ENCODE data around the gene ARHGEF35. TPM values are rescaled to one million over a fixed set of nuclear protein-coding genes. Genes with fewer than 3 reads are reported as not detected.
"Not testable (repeated sequence)": the region's sequence is repeated elsewhere in the genome, so short reads cannot be mapped to it uniquely, and the experiment has no call there.

The ARHGEF35 gene
- 4.2 TPM for total RNA-seq

- DNase-seq, result not testable (repeated sequence)
These were observed at the start of gene ARHGEF35 for GRCh38 chr7:144195212-144195872. TSS of gene ARHGEF35 (minus strand) at chr7:144195833. CDS start at chr7:144188383, 7,450 bp downstream.

- not testable (repeated sequence) for DNase-seq
These were observed 49.7 kb upstream of the ARHGEF35 start for GRCh38 chr7:144245372-144245771.

GRCh38 chr7:144239365-144239764, 43.7 kb upstream of the ARHGEF35 start, which contains the start of gene OR2A42:
TSS of gene OR2A42 (minus strand) at chr7:144239605. CDS start at chr7:144232843, 6,762 bp downstream.
- DNase-seq, result not testable (repeated sequence)

GRCh38 chr7:144238530-144239082, 43.0 kb upstream of the ARHGEF35 start:
- not testable (repeated sequence) for DNase-seq

- DNase-seq, result not testable (repeated sequence)
These were observed 37.4 kb upstream of the ARHGEF35 start for GRCh38 chr7:144233039-144233438.

GRCh38 chr7:144231027-144231426, 35.4 kb upstream of the ARHGEF35 start:
- DNase-seq, result not testable (repeated sequence)

- not testable (repeated sequence) for DNase-seq
These were observed 33.2 kb upstream of the ARHGEF35 start for GRCh38 chr7:144228810-144229209.

GRCh38 chr7:144226866-144227265, 31.2 kb upstream of the ARHGEF35 start:
- DNase-seq, result not testable (repeated sequence)

GRCh38 chr7:144223675-144224074, 28.0 kb upstream of the ARHGEF35 start:
- DNase-seq, result not testable (repeated sequence)

GRCh38 chr7:144220531-144220930, 24.9 kb upstream of the ARHGEF35 start:
- not testable (repeated sequence) for DNase-seq

- DNase-seq, result not testable (repeated sequence)
These were observed 23.5 kb upstream of the ARHGEF35 start for GRCh38 chr7:144219149-144219548.

GRCh38 chr7:144218581-144218980, 22.9 kb upstream of the ARHGEF35 start:
- DNase-seq, result not testable (repeated sequence)

GRCh38 chr7:144217200-144217599, 21.6 kb upstream of the ARHGEF35 start:
- not testable (repeated sequence) for DNase-seq

GRCh38 chr7:144205306-144205705, 9.7 kb upstream of the ARHGEF35 start:
- not testable (repeated sequence) for DNase-seq

- not testable (repeated sequence) for DNase-seq
These were observed 7.5 kb upstream of the ARHGEF35 start for GRCh38 chr7:144203086-144203485.

- DNase-seq, result not testable (repeated sequence)
These were observed 6.3 kb upstream of the ARHGEF35 start for GRCh38 chr7:144201978-144202377.

- DNase-seq, result not testable (repeated sequence)
These were observed 3.3 kb upstream of the ARHGEF35 start for GRCh38 chr7:144198934-144199333.

- not testable (repeated sequence) for DNase-seq
These were observed 1.2 kb downstream of the ARHGEF35 start for GRCh38 chr7:144194453-144194852.

GRCh38 chr7:144193782-144194181, 1.9 kb downstream of the ARHGEF35 start:
- not testable (repeated sequence) for DNase-seq

GRCh38 chr7:144188578-144189171, 7.0 kb downstream of the ARHGEF35 start:
- DNase-seq, result not testable (repeated sequence)

- not testable (repeated sequence) for DNase-seq
These were observed 7.8 kb downstream of the ARHGEF35 start for GRCh38 chr7:144187848-144188247.

- not testable (repeated sequence) for DNase-seq
These were observed 12.5 kb downstream of the ARHGEF35 start, which contains the start of gene CTAGE4 for GRCh38 chr7:144183166-144183565. TSS of gene CTAGE4 (plus strand) at chr7:144183466. CDS start at chr7:144183504, 38 bp downstream.

- not testable (repeated sequence) for DNase-seq
These were observed 16.5 kb downstream of the ARHGEF35 start for GRCh38 chr7:144179165-144179479.
